Measurements from ENCODE around the gene SHCBP1L.

GRCh38 chr1:182968836-182969734 is 16.1 kb upstream of the SHCBP1L start:
- no peak for TF ChIP-seq CTCF (conservative IDR thresholded peaks at IDR 0.05; ENCODE audit: low read depth, low read length)
- TF ChIP-seq EZH2 (IDR thresholded peaks at IDR 0.05; ENCODE audit: borderline replicate concordance, low read depth, low read length, poor library complexity, severe bottlenecking) = no peak

Measured in A673 (cell line).